Measurements from ENCODE around the gene POLR1F. TPM values are rescaled to one million over a fixed set of nuclear protein-coding genes. Genes with fewer than 3 reads are reported as not detected.

POLR1F gene
- total and polyA plus RNA-seq, 2 donors (not counting 3 experiments of a cell fraction or from before 2014, with no cell fraction given), result 10.4 to 27.0 TPM

DNA sequence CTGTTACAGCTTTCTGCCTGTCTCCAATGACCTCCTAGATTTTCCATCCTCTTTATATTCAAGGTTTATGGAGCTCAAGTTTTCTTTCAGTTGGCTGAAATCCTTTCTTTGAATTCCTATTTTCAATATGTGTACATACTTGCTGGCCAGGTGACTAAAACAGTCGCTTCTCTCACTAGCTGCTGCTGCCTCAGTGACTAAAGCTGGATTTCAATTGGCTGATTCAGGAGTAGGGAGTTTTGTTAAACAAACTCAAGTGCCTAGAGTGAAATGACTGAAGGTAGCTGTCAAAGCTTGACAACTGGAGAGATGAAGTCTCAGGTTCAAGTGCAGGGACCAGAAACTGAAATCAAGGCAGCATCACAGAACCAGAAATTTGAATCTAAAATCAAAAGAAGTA is 6.7 kb upstream of the POLR1F start:
- no peaks in the 10 kb centered on the region for H3K9me1 ChIP-seq (replicated peaks; ENCODE audit: control insufficient read depth, extremely low read depth, insufficient read depth, low read length)
- ChIA-PET POLR2A (interaction anchor here (0.6 kb wide), 1 partner anchor 14 kb away, joined by 4 read pairs; no protein-coding TSS in a partner anchor), CTCF (interaction anchor here (1.0 to 10.2 kb wide), 8 partner anchors 10 to 1538 kb away, joined by 3 to 354 read pairs (median 4); no protein-coding TSS in a partner anchor)
- FAIRE-seq (no peak), DNase-seq (ENCODE audit: low read depth, low spot score) (no peak)
- no TSS peak for BruUV-seq (replicated peaks)
- no peaks in the 10 kb centered on the region for H3K9me3 ChIP-seq (replicated peaks; ENCODE audit: control insufficient read depth, insufficient read depth, low read length)
- H3K9ac ChIP-seq (replicated peaks; ENCODE audit: extremely low read depth, insufficient read depth, low read length), result no peak overlapping the region
- no peak overlapping the region for H2AFZ ChIP-seq (ENCODE audit: low read depth, low read length)
- H3K4me3 ChIP-seq (replicated peaks in 1 of 3; ENCODE audit: insufficient read depth in 1 of 3, low read depth in 1 of 3, low read length in 3 of 3), result no peak overlapping the region
- H3K36me3 ChIP-seq (ENCODE audit: control insufficient read depth in 2 of 2, extremely low read depth in 1 of 2, insufficient read depth in 2 of 2, low read length in 2 of 2), result no peaks in the 10 kb centered on the region
- no peak overlapping the region for H3K27ac ChIP-seq (ENCODE audit: insufficient read depth, low read depth, low read length)
- no peaks in the 10 kb centered on the region for H3K4me1 ChIP-seq (ENCODE audit: control insufficient read depth, extremely low read depth, insufficient read depth, low read length)
- peaks cover 11 to 29% of the 10 kb centered on the region in 2 experiments for H3K27me3 ChIP-seq (ENCODE audit: control insufficient read depth in 2 of 2, insufficient read depth in 2 of 2, low read length in 2 of 2)
- intact Hi-C loops (cut with micrococcal nuclease) (no loop called here), dilution Hi-C loops (cut with MboI; ENCODE audit: extremely low pct_ligation_motif_present, low sequenced_read_pairs) (no loop called here)
- TF ChIP-seq, protein P1, sequence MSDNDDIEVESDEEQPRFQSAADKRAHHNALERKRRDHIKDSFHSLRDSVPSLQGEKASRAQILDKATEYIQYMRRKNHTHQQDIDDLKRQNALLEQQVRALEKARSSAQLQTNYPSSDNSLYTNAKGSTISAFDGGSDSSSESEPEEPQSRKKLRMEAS (IDR thresholded peaks at IDR 0.05; ENCODE audit: insufficient read depth, insufficient read length), result no peak
- TF ChIP-seq EZH2 (IDR thresholded peaks at IDR 0.05; ENCODE audit: borderline replicate concordance, low read depth, low read length, severe bottlenecking) (no peak), POLR2A (IDR thresholded peaks at IDR 0.05; ENCODE audit: low read depth, low read length) (no peak), POLR2AphosphoS5 (IDR thresholded peaks at IDR 0.05; ENCODE audit: insufficient read depth, low read depth, low read length) (no peak), MYC (IDR thresholded peaks at IDR 0.05; ENCODE audit: low read depth, low read length) (no peak), GATA2 (IDR thresholded peaks at IDR 0.05; ENCODE audit: insufficient read depth, insufficient read length, low read depth, low read length) (no peak), JUN (IDR thresholded peaks at IDR 0.05; ENCODE audit: borderline replicate concordance, insufficient read depth, insufficient read length, low read depth) (no peak)
- no peaks in the 10 kb centered on the region for H4K20me1 ChIP-seq (replicated peaks; ENCODE audit: control insufficient read depth, extremely low read depth, insufficient read depth, low read length)
- H3K4me2 ChIP-seq (ENCODE audit: insufficient read depth, low read length), result no peak overlapping the region
- no peaks in the 10 kb centered on the region for H3K79me2 ChIP-seq (ENCODE audit: control insufficient read depth, insufficient read depth, low read length)

DNA sequence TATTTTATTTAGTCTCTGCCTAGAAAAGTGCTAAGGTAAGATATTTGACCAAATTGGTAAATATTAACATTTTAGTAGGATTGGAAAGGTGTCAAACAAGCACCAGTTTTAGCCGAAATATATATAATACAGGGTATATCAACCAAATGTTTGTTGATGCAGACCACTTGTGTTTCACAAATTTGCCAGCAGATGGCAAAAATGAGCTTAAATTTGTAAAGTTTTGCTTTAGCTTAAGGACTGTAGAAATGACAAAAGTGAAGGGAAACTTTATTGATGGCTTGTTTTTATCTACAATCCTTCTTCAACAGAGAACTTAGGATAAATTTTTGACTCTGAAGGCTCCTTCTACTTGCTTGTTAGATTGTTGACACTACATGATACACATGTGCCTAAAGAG is 4.8 kb upstream of the POLR1F start:
- H3K4me2 ChIP-seq (ENCODE audit: insufficient read depth, low read length), result no peak overlapping the region
- no peak overlapping the region for H3K27ac ChIP-seq (ENCODE audit: insufficient read depth, low read depth, low read length)
- ChIA-PET POLR2A (no interaction called here), CTCF (interaction anchor here (0.6 to 10.2 kb wide), 48 partner anchors 9 to 1727 kb away, joined by 3 to 354 read pairs (median 4); partner anchors contain the start of gene ITGB8)
- intact Hi-C loops (cut with micrococcal nuclease) (loop anchor here (1.0 kb wide), 3 partner anchors 598 to 935 kb away; no protein-coding TSS in a partner anchor), dilution Hi-C loops (cut with MboI; ENCODE audit: extremely low pct_ligation_motif_present, low sequenced_read_pairs) (no loop called here)
- FAIRE-seq (peak; percentile 79), DNase-seq (ENCODE audit: low read depth, low spot score) (peak; percentile 62)
- no peak overlapping the region for H3K4me3 ChIP-seq (replicated peaks in 1 of 3; ENCODE audit: insufficient read depth in 1 of 3, low read depth in 1 of 3, low read length in 3 of 3)
- no peak overlapping the region for H3K9ac ChIP-seq (replicated peaks; ENCODE audit: extremely low read depth, insufficient read depth, low read length)
- peaks cover 10 to 29% of the 10 kb centered on the region in 2 experiments for H3K27me3 ChIP-seq (ENCODE audit: control insufficient read depth in 2 of 2, insufficient read depth in 2 of 2, low read length in 2 of 2)
- no peaks in the 10 kb centered on the region for H4K20me1 ChIP-seq (replicated peaks; ENCODE audit: control insufficient read depth, extremely low read depth, insufficient read depth, low read length)
- H2AFZ ChIP-seq (ENCODE audit: low read depth, low read length), result no peak overlapping the region
- no peak for TF ChIP-seq EZH2 (IDR thresholded peaks at IDR 0.05; ENCODE audit: borderline replicate concordance, low read depth, low read length, severe bottlenecking)
- no peak for TF ChIP-seq FOS (IDR thresholded peaks at IDR 0.05; ENCODE audit: borderline replicate concordance, insufficient read depth, low read length)
- TF ChIP-seq MYC (IDR thresholded peaks at IDR 0.05; ENCODE audit: low read depth, low read length), result no peak
- no peak for TF ChIP-seq POLR2AphosphoS5 (IDR thresholded peaks at IDR 0.05; ENCODE audit: insufficient read depth, low read depth, low read length)
- TF ChIP-seq, protein P2, sequence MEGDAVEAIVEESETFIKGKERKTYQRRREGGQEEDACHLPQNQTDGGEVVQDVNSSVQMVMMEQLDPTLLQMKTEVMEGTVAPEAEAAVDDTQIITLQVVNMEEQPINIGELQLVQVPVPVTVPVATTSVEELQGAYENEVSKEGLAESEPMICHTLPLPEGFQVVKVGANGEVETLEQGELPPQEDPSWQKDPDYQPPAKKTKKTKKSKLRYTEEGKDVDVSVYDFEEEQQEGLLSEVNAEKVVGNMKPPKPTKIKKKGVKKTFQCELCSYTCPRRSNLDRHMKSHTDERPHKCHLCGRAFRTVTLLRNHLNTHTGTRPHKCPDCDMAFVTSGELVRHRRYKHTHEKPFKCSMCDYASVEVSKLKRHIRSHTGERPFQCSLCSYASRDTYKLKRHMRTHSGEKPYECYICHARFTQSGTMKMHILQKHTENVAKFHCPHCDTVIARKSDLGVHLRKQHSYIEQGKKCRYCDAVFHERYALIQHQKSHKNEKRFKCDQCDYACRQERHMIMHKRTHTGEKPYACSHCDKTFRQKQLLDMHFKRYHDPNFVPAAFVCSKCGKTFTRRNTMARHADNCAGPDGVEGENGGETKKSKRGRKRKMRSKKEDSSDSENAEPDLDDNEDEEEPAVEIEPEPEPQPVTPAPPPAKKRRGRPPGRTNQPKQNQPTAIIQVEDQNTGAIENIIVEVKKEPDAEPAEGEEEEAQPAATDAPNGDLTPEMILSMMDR (IDR thresholded peaks at IDR 0.05; ENCODE audit: extremely low read depth in 1 of 2, insufficient read depth in 1 of 2, low read depth in 1 of 2, low read length in 2 of 2), result peak; percentile 20 to 39
- TF ChIP-seq POLR2A (IDR thresholded peaks at IDR 0.05; ENCODE audit: low read depth, low read length), result no peak
- no peak for TF ChIP-seq JUN (IDR thresholded peaks at IDR 0.05; ENCODE audit: borderline replicate concordance, insufficient read depth, insufficient read length, low read depth)
- no peak for TF ChIP-seq GATA2 (IDR thresholded peaks at IDR 0.05; ENCODE audit: insufficient read depth, insufficient read length, low read depth, low read length)
- no peaks in the 10 kb centered on the region for H3K79me2 ChIP-seq (ENCODE audit: control insufficient read depth, insufficient read depth, low read length)
- no peaks in the 10 kb centered on the region for H3K9me3 ChIP-seq (replicated peaks; ENCODE audit: control insufficient read depth, insufficient read depth, low read length)
- no TSS peak for BruUV-seq (replicated peaks)
- no peaks in the 10 kb centered on the region for H3K4me1 ChIP-seq (ENCODE audit: control insufficient read depth, extremely low read depth, insufficient read depth, low read length)
- H3K36me3 ChIP-seq (ENCODE audit: control insufficient read depth in 2 of 2, extremely low read depth in 1 of 2, insufficient read depth in 2 of 2, low read length in 2 of 2), result no peaks in the 10 kb centered on the region
- no peaks in the 10 kb centered on the region for H3K9me1 ChIP-seq (replicated peaks; ENCODE audit: control insufficient read depth, extremely low read depth, insufficient read depth, low read length)
